Stimulated activated CD4-positive, alpha-beta T cell treated with anti-CD3 and anti-CD28 coated beads, Interleukin-2, amount 100 ng/mL, for 4 hours (primary cell): Measurements from ENCODE around the gene LFNG.
A peak's percentile ranks its signal among the peaks of the same experiment; 100 is the strongest.

ENCODE experiments used
- DNase-seq: peaks from one replicate; pipeline ENCODE4 v3.0.0-alpha.2; 2020; ENCODE audit warnings: low read depth

The LFNG gene

DNA sequence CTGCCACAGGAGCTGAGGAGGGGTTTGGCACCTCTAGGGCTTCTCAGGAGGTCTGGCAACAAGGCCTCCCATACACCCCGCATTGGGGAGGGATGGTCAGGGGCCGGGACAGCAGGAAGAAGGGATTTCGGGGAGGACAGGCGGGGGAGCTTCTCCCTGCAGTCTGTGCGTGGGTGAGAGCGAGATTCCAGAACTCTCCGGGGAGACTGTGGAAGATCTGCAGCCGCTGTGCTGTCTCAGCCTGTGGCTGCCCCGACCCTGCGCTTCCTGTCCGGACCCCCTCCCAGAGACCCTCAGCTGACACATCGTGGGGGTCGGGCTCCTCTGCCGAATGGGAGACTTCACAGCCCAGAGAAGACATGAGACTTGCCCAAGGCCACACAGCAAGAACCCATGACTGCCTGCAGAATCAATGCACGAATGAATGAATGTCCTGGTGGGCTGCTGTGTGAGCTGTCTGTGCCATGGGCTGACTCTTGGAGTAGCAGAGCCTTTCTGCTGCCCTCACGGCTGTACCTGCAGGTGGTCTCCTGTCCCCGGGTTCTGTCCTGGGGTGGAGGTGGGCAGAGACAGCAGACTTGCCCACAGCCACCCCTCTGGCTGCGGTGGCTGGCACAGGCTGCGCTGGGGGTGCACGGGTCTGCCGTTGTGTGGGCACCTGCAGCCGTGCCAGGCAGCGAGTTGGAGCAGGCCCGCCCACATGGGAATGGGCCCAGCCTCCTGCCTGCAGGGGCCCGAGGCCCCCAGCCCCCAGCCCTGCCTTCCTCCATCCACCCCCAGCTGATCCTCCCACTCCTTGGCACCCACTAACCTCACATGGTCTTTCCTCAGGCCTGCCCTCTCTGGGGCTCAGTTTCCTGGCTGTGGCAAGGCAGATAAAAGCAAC is 16.3 kb upstream of the LFNG start:
- no peak for DNase-seq

DNA sequence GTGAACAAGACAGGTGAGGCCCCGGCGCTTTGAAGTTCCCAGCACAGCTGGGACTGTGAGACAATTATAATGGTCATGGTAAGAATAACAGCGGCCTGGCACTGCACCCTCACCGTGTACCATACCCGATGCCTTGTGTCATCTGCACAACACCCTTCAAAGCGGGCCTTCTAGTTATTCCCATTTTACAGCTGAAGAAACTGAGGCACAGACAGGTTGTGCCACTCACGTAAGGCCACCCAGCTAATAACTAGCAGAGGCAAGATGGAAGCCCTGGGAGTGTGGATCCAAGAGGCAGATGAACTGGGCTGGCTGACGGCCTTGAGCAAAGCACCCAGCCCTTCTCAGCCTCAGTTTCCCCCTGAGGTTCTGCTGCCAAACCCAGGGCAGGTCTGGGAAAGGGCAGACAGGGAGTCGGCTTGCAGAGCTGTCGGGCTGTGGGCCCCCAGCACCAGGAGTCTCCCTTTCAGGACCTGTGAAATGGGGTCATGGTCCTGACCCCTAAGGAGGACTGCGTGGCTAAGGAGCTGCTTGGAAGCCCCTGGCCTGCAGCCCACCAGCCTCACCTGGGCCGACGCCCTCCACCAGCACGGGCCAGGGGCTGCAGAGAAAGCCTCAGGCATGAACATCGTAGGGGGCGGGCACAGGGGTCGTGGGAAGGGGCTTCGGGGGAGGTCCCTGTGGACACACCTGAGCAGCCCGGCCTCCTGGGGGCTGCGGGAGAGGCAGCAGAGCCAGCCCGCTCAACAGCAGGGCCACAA is 15.3 kb upstream of the LFNG start:
- no peak for DNase-seq

DNA sequence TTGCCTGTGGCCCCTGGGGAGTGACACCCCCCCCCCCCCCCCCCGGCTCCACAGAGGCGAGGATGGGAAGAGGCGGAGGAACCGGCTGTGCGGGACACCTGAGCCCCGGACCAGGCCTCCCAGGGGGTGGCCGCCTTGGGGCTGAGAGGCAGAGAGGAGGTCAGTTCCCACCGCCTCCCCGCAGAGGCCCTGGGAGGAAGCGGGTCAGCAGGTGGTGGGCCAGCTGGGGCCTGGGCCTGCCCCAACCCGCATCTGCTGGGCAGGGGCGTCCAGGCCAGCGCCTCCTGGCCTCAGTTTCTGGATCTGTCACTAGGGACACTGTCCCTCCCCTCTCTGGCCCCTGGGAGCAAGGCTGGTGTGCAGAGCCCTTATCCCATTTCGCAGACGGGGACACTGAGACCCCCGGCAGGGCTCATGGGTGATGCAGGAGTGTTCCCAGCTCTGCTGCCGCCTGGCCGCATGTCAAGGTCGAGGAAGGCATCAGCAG is 14.6 kb upstream of the LFNG start:
- no peak for DNase-seq

DNA sequence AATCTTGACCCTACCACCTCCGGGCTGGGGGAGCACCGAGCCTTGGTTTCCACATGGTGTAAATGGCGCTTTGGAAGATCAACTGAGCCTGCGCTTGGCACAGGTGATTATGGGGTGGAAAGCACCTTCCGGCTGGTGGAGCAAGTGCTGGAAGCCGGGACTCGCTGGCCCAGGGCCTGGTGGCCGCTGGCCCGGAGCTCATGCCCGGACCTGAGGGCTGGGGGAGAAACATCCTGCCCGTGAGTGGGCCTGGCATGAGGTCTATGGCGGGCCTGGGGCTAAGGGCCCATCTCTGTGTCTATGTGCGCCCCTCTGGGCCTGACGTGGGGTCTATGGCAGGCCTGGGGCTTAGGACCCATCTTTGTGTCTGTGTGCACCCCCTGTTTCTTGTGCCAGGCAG is 14.2 kb upstream of the LFNG start:
- DNase-seq, result no peak

DNA sequence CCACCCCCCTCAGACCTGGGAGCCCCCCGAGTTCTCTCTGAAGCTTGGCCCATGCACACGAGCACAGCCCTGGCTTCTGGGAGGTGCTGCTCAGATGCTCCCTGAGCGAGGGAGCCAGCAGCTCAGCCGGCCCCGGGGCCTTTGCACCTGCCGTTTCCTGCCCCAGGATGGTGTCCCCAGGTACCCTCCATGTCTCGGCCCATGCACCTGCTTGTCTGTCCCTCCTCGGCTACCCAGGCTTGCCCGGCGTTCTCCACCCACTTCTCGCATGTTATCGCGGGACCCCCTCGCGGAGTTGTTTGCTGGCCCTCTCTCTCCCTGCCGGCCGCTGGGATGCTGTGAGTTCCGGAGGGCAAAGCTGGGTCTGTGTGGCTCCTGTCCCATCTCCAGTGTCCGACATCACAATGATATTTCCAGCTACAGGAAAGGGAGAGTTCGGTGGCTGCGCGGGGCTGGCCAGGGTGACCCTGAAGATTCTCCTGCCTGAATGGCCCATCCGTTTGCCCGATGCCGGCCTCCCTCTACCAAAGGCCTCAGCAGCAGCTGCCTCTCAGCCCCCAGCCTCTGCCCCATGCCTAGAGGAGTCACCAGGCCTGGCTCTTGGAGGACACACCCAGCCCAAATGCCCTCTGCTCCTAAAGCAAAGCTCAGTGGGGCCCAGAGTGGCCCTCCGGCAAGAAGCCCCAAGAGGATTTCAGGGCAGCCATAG is 12.2 kb upstream of the LFNG start:
- DNase-seq, result no peak

DNA sequence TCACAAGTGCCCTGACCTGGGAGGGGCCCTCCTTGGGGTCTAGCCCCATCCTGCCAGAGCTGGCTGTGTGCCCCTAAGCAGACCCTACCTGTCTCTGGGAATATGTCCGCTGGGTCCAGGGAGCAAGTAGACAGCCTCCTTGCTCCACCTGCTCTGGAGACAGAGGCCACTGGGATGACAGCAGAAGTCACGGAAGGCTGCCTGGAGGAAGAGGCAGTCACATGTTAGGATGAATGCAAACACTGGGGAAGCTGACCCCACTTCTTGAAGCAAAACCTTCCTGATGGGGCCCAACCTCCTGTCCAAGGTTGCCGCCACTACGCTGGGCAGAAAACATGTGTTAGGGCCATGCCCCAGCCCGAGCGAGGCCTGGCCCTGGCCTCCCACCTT is 11.7 kb upstream of the LFNG start:
- no peak for DNase-seq

DNA sequence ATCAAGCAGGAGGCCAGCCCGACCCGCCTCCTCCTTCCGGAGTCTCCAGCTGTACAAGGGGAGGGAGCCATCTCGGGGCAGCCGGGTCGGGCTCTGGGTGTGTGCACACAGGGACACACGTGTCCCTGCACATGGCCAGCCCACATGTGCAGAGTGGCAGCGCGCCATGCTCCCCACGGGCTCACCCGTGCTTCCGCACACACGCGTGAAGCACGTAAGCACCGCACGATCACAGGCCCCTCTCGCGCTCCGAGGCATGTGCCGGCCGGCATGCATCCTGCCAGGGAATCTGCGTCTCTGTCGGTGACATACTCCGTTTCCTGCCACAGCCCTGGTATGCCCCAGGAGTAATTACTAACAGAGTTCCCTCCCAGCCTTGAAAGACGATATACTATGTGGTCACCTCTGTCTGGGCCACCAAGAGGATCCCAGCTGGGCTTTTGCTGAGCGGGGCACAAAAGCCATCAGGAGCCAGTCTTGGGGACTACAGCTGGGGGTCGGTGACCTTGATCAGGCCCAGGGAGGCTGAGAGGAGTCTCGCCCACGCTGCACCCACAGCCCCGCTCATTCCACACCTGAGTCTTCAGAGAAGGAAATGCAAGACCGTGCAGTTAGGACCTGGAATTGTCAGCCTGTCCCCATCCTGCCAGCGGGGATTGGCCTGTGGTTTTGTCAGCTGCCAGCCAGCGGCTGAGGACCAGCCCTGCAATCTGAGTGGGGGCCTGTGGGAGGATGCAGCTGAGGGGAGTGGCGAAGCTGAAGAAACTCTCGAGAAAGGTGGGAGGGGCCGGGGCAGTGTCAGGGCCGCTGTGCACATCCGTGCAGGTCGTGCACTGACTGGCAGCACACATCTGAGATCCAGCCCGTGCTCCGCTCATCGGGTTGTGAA is 11.0 kb upstream of the LFNG start:
- peak; percentile 63 for DNase-seq

DNA sequence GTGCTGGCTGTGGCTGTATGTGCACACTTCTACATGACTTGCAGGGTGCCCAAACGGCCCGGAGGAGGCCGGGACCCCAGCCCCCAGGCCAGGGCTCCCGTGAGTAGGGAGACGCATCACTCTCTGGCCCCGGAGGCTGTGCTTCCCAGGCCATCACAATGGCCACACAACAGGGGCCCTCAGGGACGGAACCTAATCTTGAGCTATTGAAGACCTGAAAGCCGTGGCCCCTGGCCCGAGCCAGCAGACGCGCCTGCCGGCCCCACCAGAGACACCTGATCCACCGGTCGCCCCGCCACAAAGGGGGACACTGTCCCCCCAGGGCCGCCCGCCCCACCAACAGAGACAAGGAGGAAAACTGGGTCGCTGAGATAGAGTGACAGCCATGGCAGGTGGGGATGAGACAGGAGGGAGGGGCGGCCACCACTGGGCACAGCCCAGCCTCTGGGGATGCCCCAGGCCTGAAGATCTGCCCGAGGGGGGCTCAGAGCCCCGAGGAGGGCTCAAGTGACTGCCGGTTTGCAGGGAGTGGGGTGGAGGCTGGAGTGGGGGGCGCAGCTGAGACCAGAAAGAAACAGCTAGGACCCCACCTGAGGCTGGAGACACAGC is 10.2 kb upstream of the LFNG start:
- DNase-seq, result no peak

DNA sequence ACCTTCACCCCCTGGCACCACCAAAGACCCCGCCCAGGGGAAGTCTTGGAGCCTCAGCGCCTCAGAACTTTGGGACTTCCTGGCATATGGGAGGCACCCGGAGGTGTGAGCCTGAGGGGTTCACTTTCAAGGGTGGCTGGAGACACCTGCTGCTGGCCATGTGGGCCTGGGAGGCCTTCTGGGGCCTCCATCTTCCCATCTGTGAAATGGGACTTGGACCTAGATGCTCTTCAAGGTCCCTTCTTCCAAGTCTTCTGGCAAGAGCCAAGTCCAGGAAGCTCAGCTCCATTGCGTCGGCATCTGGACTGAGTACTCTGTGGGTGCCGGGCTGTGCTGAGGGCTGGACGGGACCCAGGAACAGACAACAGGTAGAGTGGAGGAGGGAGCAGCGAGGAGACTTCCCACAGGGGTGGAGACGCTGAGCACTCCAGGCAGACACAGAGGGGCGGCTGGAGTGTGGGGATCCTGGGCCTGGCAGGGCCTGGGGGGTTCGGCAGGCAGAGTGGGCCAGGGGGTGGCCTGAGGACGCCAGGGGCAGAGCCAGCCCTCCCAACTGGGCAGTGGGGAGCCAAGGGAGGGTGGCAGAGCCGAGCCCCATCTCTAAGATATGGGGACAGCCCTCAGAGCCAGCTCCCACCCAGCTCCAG is 9.3 kb upstream of the LFNG start:
- no peak for DNase-seq

DNA sequence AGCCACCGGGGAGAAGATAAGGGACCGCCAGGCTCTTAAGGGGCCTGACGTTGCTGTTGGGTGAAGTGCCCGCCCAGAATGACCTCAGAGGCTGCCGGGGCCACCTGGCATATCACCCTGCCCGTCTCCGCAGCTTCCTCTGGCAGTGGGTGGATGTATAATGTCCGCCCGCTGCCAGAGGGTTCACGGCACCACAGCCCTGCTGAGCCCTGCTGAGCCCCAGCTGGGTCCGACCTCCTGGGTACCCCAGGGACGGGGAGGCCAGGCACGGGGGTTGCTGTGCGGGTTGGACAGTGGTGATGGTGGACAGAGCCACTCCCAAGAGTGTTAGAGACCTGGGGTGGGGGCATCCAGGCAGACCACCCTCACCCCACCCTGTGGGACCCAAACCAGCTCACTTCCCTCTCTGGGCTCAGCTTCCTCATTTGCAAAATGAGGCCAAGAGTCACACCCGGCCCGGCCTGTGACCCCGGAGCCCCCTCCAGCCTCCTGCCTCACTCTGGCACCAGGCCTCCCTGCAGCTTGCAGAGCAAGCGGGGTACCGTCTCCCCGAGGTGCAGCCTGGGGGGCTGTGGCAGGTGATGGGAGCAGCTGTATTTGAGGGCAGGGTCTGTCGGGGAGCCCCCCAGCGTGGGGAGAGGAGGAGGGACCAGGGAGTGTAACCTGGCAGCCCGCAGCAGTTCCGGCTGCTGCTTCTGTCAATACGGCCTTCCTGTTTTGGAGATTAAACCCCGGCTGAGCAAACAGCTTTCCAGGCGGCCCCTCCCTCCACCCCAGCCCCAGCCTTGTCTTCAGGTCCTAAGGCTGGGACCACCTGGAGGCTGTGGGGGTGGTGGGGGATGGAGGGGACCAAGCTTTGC is 8.4 kb upstream of the LFNG start:
- no peak for DNase-seq

DNA sequence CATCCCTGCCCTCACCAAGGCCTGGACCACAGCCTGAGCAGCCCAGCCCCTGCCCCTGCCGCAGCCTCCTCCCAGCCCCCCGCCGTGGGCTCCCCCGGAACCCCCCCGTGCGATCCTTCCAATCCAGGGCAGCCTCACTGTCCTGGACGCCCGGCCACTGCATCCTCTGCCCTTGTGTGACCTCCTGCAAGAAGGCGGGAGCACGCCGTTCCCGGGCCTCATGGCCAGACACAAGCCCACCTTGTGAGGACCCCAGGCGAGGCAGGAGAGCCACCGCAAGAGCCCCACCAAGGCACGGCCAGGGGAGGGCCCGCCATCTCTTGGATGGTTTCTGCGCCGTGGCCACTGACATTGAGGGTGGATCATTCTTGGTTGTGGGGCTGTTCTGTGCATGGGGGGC is 7.8 kb upstream of the LFNG start:
- DNase-seq, result no peak

DNA sequence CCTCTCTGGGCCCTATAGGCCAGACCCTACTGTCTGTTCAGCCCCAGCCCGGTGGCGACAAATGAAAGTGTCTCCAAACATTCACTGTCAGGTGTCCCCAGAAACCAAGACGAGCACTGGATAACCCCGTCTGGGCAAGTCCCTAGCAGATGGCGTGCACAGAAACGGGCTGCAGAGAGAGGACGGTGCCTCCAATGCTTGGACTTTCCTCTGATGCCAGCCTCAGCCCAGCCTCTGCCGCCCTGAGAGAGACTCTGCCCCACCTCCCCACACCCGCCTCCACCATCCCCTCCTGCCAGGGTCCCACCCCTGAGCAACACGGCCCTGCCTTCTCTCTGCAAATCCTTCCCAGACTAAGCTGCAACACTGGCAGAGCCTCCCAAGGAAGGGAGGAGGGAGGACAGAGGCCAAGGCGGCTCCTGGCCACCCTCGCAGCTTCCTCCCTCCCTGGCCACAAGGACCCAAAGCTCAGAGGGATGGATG is 7.4 kb upstream of the LFNG start:
- DNase-seq, result no peak

DNA sequence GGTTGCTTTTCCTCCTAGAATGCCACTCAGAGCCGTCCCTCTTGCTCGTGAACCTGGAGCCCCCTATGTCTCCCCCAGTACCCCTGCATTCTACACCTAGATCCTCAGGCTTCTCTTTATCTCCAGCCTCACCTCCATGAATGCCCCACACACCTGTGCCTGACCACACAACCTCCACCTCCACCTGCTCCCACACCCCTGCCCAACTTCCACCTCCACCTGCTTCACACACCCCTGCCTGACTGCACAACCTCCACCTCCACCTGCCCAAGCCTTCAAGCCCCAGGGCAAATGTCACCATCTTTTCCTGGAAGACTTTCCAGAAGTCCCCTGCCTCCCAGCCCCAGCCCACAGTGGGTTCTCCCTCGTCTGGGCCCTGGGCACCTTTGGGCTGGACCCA is 6.9 kb upstream of the LFNG start:
- DNase-seq, result no peak

DNA sequence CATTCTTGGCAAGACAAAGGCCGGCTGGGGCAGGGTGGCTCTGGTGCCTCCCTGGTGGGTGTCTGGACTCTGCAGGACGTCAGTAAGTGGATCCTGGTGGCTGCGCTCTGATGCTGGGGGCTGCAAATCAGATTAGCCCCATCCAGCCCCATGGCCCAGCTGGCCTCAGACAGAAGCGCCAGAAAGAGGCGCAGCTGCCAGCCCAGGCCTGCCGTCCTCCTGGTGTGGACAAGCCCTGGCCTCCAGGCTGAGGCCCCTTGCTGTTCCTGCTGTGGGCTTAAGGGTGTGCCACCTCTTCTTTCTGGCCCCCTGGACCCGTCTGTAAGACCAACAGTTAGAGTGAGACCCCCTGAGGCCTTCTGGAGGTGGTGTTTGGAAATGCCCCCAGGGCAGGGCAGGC is 5.9 kb upstream of the LFNG start:
- DNase-seq, result no peak

DNA sequence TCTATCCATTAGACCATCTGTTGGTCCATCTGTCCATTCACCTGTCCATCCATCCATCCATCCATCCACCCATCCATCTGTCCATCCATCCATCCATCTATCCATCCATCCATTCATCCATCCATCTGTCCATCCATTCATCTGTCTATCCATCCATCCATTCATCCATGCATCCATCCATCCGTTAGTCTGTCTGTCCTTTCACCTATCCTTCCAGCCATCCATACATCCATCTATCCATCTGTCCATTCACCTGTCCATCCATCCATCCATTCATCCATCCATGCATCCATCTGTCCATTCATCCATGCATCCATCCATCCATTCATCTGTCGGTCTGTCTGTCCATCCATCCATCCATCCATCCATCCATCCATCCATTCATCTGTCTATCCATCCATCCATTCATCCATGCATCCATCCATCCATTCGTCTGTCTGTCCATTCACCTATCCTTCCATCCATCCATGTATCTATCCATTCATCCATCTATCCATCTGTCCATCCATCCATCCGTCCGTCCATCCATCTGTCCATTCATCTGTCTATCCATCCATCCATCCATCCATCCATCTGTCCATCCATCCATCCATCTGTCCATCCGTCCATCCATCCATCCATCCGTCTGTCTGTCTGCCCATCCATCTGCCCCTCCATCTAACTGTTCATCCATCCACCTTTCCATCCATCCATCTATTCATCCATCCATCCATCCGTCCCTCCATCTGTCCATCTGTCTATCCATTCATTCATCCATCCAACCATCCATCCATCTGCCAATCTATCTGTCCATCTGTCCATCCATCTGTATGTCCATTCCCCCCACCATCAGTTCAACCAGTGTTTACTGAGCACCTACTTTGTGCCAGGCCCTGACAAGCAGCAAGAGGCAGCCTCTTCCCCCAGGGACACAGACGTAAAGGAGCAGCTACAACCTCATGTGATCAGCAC is 4.8 kb upstream of the LFNG start:
- no peak for DNase-seq

DNA sequence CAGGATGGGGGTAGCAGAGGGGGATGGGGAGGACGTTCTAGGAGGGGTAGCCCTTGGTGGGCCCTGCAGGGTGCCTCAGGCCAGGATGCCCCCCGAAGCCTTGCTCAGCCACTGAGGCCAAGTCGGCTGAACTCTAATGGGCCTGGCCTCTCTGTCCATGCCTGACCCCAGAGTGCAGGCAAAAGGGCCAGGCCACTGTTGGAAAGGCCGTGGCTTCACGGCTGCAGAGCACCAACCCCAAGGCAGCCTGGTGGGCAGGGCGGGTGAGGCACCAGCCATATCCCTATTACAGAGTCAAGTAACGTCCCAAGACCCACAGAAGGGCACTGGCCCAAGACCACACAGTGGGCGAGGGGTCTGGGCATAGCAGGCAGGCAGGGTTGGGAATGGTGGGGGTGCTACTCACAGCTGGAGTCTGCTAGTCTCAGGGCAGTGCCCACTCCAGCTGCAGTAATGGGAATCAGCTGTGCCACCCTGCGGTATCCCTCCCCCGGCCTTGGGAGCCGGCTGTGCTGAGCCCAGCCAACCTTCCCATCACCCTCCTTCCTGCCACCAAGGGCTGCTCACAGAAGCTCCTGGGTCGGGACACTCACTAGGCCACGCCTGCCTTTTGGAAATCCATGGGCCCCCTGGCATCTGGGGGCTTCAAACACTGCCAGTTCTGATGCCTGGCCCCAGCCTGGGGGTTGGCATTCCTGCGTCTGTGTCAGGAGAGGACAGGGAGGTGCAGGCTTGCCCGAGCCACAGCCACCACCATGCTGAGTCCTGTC is 4.0 kb upstream of the LFNG start:
- DNase-seq, result no peak

DNA sequence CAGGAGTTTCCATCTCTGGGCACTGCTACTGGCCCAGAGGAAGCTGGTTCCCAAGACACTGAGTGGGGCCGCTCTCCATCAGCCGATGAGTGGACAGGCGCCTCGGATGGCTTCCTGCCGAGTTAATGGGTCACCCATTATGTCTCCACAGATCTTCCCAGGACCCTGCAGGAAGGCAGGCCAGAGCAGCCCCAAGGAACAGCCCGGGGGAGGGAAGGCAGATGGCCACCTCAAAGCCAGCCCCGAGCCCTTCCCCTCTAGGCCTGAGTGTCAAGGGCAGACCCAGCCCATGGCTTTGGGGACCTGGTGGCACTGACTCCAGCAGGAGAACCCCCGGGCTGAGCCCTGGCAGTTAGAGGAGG is 3.4 kb upstream of the LFNG start:
- DNase-seq, result no peak

DNA sequence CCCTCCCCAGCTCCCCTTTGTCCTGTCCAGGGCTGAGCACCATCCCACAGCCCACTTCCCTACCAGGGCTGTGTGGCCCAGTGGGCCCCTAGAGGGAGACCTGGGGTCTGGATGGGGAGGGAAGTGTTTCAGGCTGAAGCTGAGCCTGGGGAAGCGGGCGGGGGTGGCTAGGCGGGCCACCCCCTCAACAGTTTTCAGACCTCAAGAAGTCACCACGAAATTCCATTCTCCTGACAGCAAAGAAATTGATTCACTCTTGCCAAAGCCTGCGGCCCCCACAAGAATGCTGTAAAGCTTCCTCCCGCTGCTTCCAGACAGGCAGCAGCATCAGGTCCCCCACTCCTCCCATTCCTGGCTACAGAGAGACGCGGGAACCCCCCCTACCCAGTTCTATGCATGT is 2.5 kb upstream of the LFNG start:
- no peak for DNase-seq
